Astrocyte of the spinal cord (primary cell): ENCODE results near the gene COX11.
A peak's percentile ranks its signal among the peaks of the same experiment; 100 is the strongest.

ENCODE experiments used
- DNase-seq: peaks from one replicate; pipeline ENCODE4 v3.0.0; 2011; ENCODE audit warnings: low read depth, low spot score
- H3K4me3 ChIP-seq: 2 replicates; pipeline ENCODE4 v1.5.1; 2011; ENCODE audit warnings: low read depth, mild to moderate bottlenecking, low read length, moderate library complexity
- CTCF ChIP-seq: IDR thresholded peaks from 2 replicates; pipeline ENCODE4 v1.5.1; 2012; ENCODE audit warnings: low read depth, mild to moderate bottlenecking, low read length, inconsistent platforms
- in situ Hi-C: cut with HindIII; loops from 2 replicates; pipeline ENCODE4 v1.10.0; 2017; ENCODE audit warnings: low sequenced_read_pairs

The COX11 gene

GRCh38 chr17:54969658-54970572 is 1.5 kb upstream of the COX11 start:
- in situ Hi-C loops: no loop called here
- DNase-seq: no peak
- peak overlapping the region; percentile 95 for H3K4me3 ChIP-seq
- no peak for TF ChIP-seq CTCF

GRCh38 chr17:54968988-54969332 is 506 bp upstream of the COX11 start:
- DNase-seq: no peak
- peak overlapping the region; percentile 95 for H3K4me3 ChIP-seq
- TF ChIP-seq CTCF: no peak
- in situ Hi-C loops: no loop called here

- H3K4me3 ChIP-seq: peak overlapping the region; percentile 95
- no peak for TF ChIP-seq CTCF
- peak; percentile 47 for DNase-seq
- in situ Hi-C loops: no loop called here
These were observed 713 bp downstream of the COX11 start for GRCh38 chr17:54967621-54968261.

GRCh38 chr17:54956791-54957190 is 11.7 kb downstream of the COX11 start:
- in situ Hi-C loops: no loop called here
- H3K4me3 ChIP-seq: no peak overlapping the region
- no peak for TF ChIP-seq CTCF
- DNase-seq: no peak

GRCh38 chr17:54951286-54951685 is 17.2 kb downstream of the COX11 start:
- DNase-seq: no peak
- no peak for TF ChIP-seq CTCF
- in situ Hi-C loops: no loop called here

GRCh38 chr17:54950116-54950515 is 18.3 kb downstream of the COX11 start:
- TF ChIP-seq CTCF: no peak
- no peak for DNase-seq
- no peak overlapping the region for H3K4me3 ChIP-seq
- in situ Hi-C loops: no loop called here

More at GRCh38 chr17:54951286-54951685, 17.2 kb downstream of the COX11 start:
- no peak overlapping the region for H3K4me3 ChIP-seq
